Suprapubic skin (tissue), 4 donors: Measurements from ENCODE around the gene RPP14.

Source experiments
- CTCF ChIP-seq, 2 donors: fragments of 200-600 bp in 1 of 2; fragments of 450-650 bp in 1 of 2; sonication (generic) in 1 of 2; IDR thresholded peaks; one replicate each; pipeline ENCODE4 v1.5.1; 2016 to 2019; ENCODE audit warnings: antibody characterized with exemption in 2 of 2, mild to moderate bottlenecking in 1 of 2, moderate library complexity in 1 of 2
- EP300 ChIP-seq: sonication (generic); formaldehyde crosslinking; IDR thresholded peaks from one replicate; pipeline ENCODE4 v1.6.1; 2017; ENCODE audit warnings: antibody characterized with exemption
- POLR2A ChIP-seq, 2 donors: fragments of 450-650 bp; IDR thresholded peaks; one replicate each; pipeline ENCODE4 v1.6.1; 2017; ENCODE audit warnings: antibody characterized with exemption in 2 of 2, mild to moderate bottlenecking in 2 of 2, moderate library complexity in 2 of 2
- POLR2AphosphoS5 ChIP-seq, 3 donors: sonication (generic); formaldehyde crosslinking; IDR thresholded peaks; one replicate each; pipeline ENCODE4 v1.6.1; 2017; ENCODE audit warnings: antibody characterized with exemption in 3 of 3

GRCh38 chr3:58342676-58343075, 36.6 kb downstream of the RPP14 start:
- TF ChIP-seq CTCF (IDR thresholded peaks at IDR 0.05) (no peak), POLR2A (IDR thresholded peaks at IDR 0.05) (no peak), POLR2AphosphoS5 (IDR thresholded peaks at IDR 0.05) (no peak), EP300 (no peak)
